Measurements from ENCODE around the gene P2RY1.

Gene P2RY1

DNA sequence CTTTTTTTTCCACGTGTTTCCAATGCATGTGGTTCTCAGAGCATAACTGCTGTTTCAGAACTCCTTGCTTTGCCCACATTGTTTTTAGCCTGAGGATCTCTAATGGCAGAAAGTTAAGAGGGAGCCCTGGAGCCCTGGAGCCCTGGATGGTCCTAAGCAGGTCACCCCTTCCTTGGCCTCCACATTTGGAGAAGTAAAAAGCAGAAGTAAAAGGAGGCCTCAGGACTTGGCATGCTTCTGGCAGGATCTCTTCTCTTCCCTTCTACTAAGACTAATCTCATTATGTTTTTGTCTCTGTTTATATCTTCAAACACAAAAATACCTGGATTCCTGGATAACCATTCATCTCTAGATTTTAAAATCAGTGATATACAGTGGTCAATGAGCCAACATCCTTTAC lies 50.1 kb downstream of the P2RY1 start:
- FAIRE-seq: no peak
- DNase-seq (ENCODE audit: extremely low spot score, insufficient read length, low read depth): no peak
